Pons (tissue), 1 donor: ENCODE results near the gene KRTAP5-8.
"Not testable (repeated sequence)": the region's sequence is repeated elsewhere in the genome, so short reads cannot be mapped to it uniquely, and the experiment has no call there.

ENCODE experiments used
- DNase-seq: peaks from one replicate; pipeline ENCODE4 v3.0.0-alpha.2; 2016; ENCODE audit warnings: low spot score

KRTAP5-8 gene

GRCh38 chr11:71574418-71574817, 36.6 kb downstream of the KRTAP5-8 start:
- DNase-seq = no peak

- no peak for DNase-seq
Measured at GRCh38 chr11:71575723-71576424, 38.0 kb downstream of the KRTAP5-8 start.

- not testable (repeated sequence) for DNase-seq
Measured at GRCh38 chr11:71576688-71577465, 39.1 kb downstream of the KRTAP5-8 start.

GRCh38 chr11:71577469-71578004, 39.7 kb downstream of the KRTAP5-8 start:
- DNase-seq = no peak

- DNase-seq = not testable (repeated sequence)
Measured at GRCh38 chr11:71579513-71579912, 41.7 kb downstream of the KRTAP5-8 start.

GRCh38 chr11:71580057-71581003, 42.5 kb downstream of the KRTAP5-8 start:
- peak; percentile 86 for DNase-seq

GRCh38 chr11:71581826-71582225, 44.0 kb downstream of the KRTAP5-8 start:
- DNase-seq = no peak

GRCh38 chr11:71582309-71582895, 44.6 kb downstream of the KRTAP5-8 start, which contains the start of gene KRTAP5-11:
Gene KRTAP5-11, minus strand, starts transcription at chr11:71582875. Its CDS starts 38 bp downstream, at chr11:71582837.
- no peak for DNase-seq

GRCh38 chr11:71582969-71583368, 45.1 kb downstream of the KRTAP5-8 start:
- DNase-seq = not testable (repeated sequence)

GRCh38 chr11:71585673-71586072, 47.8 kb downstream of the KRTAP5-8 start:
- DNase-seq = not testable (repeated sequence)

GRCh38 chr11:71588314-71588713, 50.5 kb downstream of the KRTAP5-8 start:
- not testable (repeated sequence) for DNase-seq
